Smooth muscle cell (in vitro differentiated cells): ENCODE measurements around the gene PRKG1. TPM values are rescaled to one million over a fixed set of nuclear protein-coding genes. Genes with fewer than 3 reads are reported as not detected.

Source experiments
- DNase-seq: peaks from one replicate; lab custom pipeline; 2025; ENCODE audit not compliant: unreplicated experiment; lab: John Stamatoyannopoulos, UW
- H2AFZ ChIP-seq: fragments of 200-600 bp; sonication (generic); 2 replicates; pipeline ENCODE4 v1.6.0; 2016; ENCODE audit warnings: antibody characterized with exemption, low read depth, mild to moderate bottlenecking
- H3F3A ChIP-seq: fragments of 200-600 bp; sonication (generic); 2 replicates; pipeline ENCODE4 v1.6.0; 2017; ENCODE audit warnings: antibody characterized with exemption, low read depth
- H3K27ac ChIP-seq: fragments of 200-600 bp; sonication (generic); 2 replicates; pipeline ENCODE4 v1.5.1; 2016; ENCODE audit warnings: low read depth, mild to moderate bottlenecking
- H3K27me3 ChIP-seq: fragments of 200-600 bp; sonication (generic); 2 replicates; pipeline ENCODE4 v1.6.1; 2016; ENCODE audit warnings: low read depth, mild to moderate bottlenecking
- H3K36me3 ChIP-seq: fragments of 200-600 bp; sonication (generic); 2 replicates; pipeline ENCODE4 v1.5.1; 2016; ENCODE audit warnings: low read depth
- H3K4me1 ChIP-seq: fragments of 200-600 bp; sonication (generic); 2 replicates; pipeline ENCODE4 v1.5.1; 2016; ENCODE audit warnings: low read depth
- H3K4me2 ChIP-seq: fragments of 200-600 bp; sonication (generic); 2 replicates; pipeline ENCODE4 v1.6.0; 2016; ENCODE audit warnings: mild to moderate bottlenecking
- H3K4me3 ChIP-seq: fragments of 200-600 bp; sonication (generic); 2 replicates; pipeline ENCODE4 v1.5.1; 2016; ENCODE audit warnings: mild to moderate bottlenecking
- H3K79me2 ChIP-seq: fragments of 200-600 bp; sonication (generic); 2 replicates; pipeline ENCODE4 v1.6.0; 2016; ENCODE audit warnings: low read depth, mild to moderate bottlenecking
- H3K9ac ChIP-seq: fragments of 200-600 bp; sonication (generic); 2 replicates; pipeline ENCODE4 v1.6.0; 2016; ENCODE audit warnings: low read depth
- H3K9me3 ChIP-seq: fragments of 200-600 bp; sonication (generic); replicated peaks from 2 replicates; pipeline ENCODE4 v1.5.1; 2016; ENCODE audit warnings: low read depth
- H4K20me1 ChIP-seq: fragments of 200-600 bp; sonication (generic); 2 replicates; pipeline ENCODE4 v1.6.0; 2016; ENCODE audit warnings: low read depth
- CTCF ChIP-seq: fragments of 200-600 bp; sonication (generic); IDR thresholded peaks from 2 replicates; pipeline ENCODE4 v1.5.1; 2017; ENCODE audit warnings: borderline replicate concordance, mild to moderate bottlenecking, antibody characterized with exemption; ENCODE audit not compliant: insufficient read depth, poor library complexity, severe bottlenecking
- WGBS: methylation state at CpG from one replicate; pipeline ENCODE4 v1.1.7; 2016; ENCODE audit warnings: low lambda C conversion rate; 5-methylcytosine and 5-hydroxymethylcytosine counted together
- polyA plus RNA-seq: library from polyadenylated mRNA; unstranded; fragments of >200 nt; fragmentation: Nextera tagmentation; extraction: Ambion mirVana; gene quantifications from 2 replicates; pipeline ENCODE4 v1.2.1, GENCODE V29; 2016
- total RNA-seq: library from RNA; depleted of rRNA; stranded (reverse); fragments of >200 nt; gene quantifications from 2 replicates; pipeline ENCODE4 v1.2.3, GENCODE V29; 2014

PRKG1 gene
- total and polyA plus RNA-seq, 2 experiments from 2014 or later: 7.2 to 13.4 TPM

DNA sequence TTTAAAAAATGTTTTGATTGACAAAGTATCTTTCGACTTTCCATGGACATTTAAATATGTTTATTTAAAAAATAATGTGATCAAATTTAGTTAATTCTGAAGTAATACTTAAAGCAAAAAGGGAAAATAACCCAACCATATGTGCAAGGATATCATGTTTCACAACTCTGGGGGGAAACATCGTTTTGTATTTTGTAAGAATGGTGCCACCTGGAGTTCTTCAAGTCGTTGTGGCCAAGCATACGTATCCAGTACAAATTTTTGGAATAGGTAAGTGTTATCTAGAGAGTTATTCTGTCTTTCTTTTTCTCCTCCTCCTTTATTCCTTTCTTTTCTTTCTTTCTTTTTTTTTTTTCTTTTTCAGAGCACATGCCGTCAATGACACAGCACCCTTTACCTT lies 801.3 kb downstream of the PRKG1 start:
- Histone ChIP-seq H3K4me3 (no peak overlapping the region), H3K27ac (no peak overlapping the region), H3K4me1 (peaks cover 34% of the 10 kb centered on the region), H3K27me3 (no peaks in the 10 kb centered on the region), H3K9ac (no peak overlapping the region), H2AFZ (no peak overlapping the region), H3K79me2 (no peaks in the 10 kb centered on the region), H3F3A (peaks cover 20% of the 10 kb centered on the region), H3K4me2 (no peak overlapping the region), H4K20me1 (no peaks in the 10 kb centered on the region), H3K36me3 (no peaks in the 10 kb centered on the region), H3K9me3 (no peaks in the 10 kb centered on the region)
- TF ChIP-seq CTCF: no peak
- no peak for DNase-seq
- 77% methylated on average over 5 of the region's 5 CpGs for WGBS

GRCh38 chr10:51876503-51876902 lies 802.2 kb downstream of the PRKG1 start:
- WGBS: 93% methylated on average over 4 of the region's 4 CpGs

DNA sequence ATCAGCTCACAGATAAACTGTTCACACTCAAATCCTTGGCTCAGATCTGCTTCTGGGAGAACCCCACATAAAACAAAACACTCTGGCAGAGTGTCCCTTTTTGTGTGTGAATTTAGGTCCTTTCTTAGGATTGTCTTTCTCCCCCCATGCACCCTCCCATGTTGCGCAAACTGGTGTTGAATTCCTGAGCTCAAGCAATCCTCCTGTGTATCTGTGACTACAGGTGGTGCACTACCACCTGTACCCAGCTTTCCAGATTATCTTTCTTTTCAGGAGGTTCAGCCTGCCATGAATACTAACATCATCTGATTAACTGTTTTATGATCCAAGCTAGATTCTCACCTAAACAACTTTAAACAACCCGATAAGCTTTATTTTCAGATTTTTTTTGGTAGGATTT lies 802.7 kb downstream of the PRKG1 start:
- no peaks in the 10 kb centered on the region for H4K20me1 ChIP-seq
- H3K4me1 ChIP-seq: peaks cover 32% of the 10 kb centered on the region
- no peak overlapping the region for H3K4me2 ChIP-seq
- 100% methylated on average over 2 of the region's 2 CpGs for WGBS
- H2AFZ ChIP-seq: no peak overlapping the region
- no peak for DNase-seq
- no peak overlapping the region for H3K9ac ChIP-seq
- no peaks in the 10 kb centered on the region for H3K27me3 ChIP-seq
- no peak overlapping the region for H3K27ac ChIP-seq
- no peaks in the 10 kb centered on the region for H3K79me2 ChIP-seq
- TF ChIP-seq CTCF: no peak
- no peaks in the 10 kb centered on the region for H3K36me3 ChIP-seq
- no peak overlapping the region for H3K4me3 ChIP-seq
- H3K9me3 ChIP-seq: no peaks in the 10 kb centered on the region
- peaks cover 21% of the 10 kb centered on the region for H3F3A ChIP-seq

More at GRCh38 chr10:51876503-51876902, 802.2 kb downstream of the PRKG1 start:
- no peak overlapping the region for H3K27ac ChIP-seq
- H3K9ac ChIP-seq: no peak overlapping the region
- H3F3A ChIP-seq: peaks cover 21% of the 10 kb centered on the region
- H3K27me3 ChIP-seq: no peaks in the 10 kb centered on the region
- H2AFZ ChIP-seq: no peak overlapping the region
- no peak for TF ChIP-seq CTCF
- peaks cover 34% of the 10 kb centered on the region for H3K4me1 ChIP-seq
- H3K4me2 ChIP-seq: no peak overlapping the region
- no peaks in the 10 kb centered on the region for H4K20me1 ChIP-seq
- H3K79me2 ChIP-seq: no peaks in the 10 kb centered on the region
- no peak for DNase-seq
- H3K9me3 ChIP-seq: no peaks in the 10 kb centered on the region
- H3K36me3 ChIP-seq: no peaks in the 10 kb centered on the region
- no peak overlapping the region for H3K4me3 ChIP-seq

- DNase-seq: no peak
Observed at GRCh38 chr10:51877636-51878035, 803.3 kb downstream of the PRKG1 start.

More at GRCh38 chr10:51877636-51878035, 803.3 kb downstream of the PRKG1 start:
- no peaks in the 10 kb centered on the region for H3K36me3 ChIP-seq
- H3K4me2 ChIP-seq: no peak overlapping the region
- no peak for TF ChIP-seq CTCF
- H3K79me2 ChIP-seq: no peaks in the 10 kb centered on the region
- H4K20me1 ChIP-seq: no peaks in the 10 kb centered on the region
- H2AFZ ChIP-seq: no peak overlapping the region
- H3K27me3 ChIP-seq: no peaks in the 10 kb centered on the region
- no peak overlapping the region for H3K4me3 ChIP-seq
- WGBS: 97% methylated on average over 1 of the region's 1 CpG
- H3F3A ChIP-seq: peaks cover 21% of the 10 kb centered on the region
- H3K4me1 ChIP-seq: peaks cover 29% of the 10 kb centered on the region
- no peak overlapping the region for H3K27ac ChIP-seq
- no peaks in the 10 kb centered on the region for H3K9me3 ChIP-seq
- no peak overlapping the region for H3K9ac ChIP-seq
